Medulla oblongata (tissue), 1 donor: Measurements from ENCODE around the gene LTO1.
"Not testable (repeated sequence)": the region's sequence is repeated elsewhere in the genome, so short reads cannot be mapped to it uniquely, and the experiment has no call there.

Experiments used
- DNase-seq: peaks from one replicate; pipeline ENCODE4 v3.0.0-alpha.2; 2015; ENCODE audit errors: extremely low spot score

LTO1 gene

GRCh38 chr11:69700278-69701140, 25.4 kb upstream of the LTO1 start:
- peak; percentile 72 for DNase-seq

- no peak for DNase-seq
Observed at GRCh38 chr11:69699213-69699612, 24.1 kb upstream of the LTO1 start.

- no peak for DNase-seq
Observed at GRCh38 chr11:69698362-69698761, 23.2 kb upstream of the LTO1 start.

- DNase-seq, result no peak
Observed at GRCh38 chr11:69697861-69698260, 22.7 kb upstream of the LTO1 start.

GRCh38 chr11:69697469-69697843, 22.3 kb upstream of the LTO1 start:
- no peak for DNase-seq

- DNase-seq, result no peak
Observed at GRCh38 chr11:69696749-69697468, 21.8 kb upstream of the LTO1 start.

GRCh38 chr11:69695995-69696394, 20.8 kb upstream of the LTO1 start:
- not testable (repeated sequence) for DNase-seq

- no peak for DNase-seq
Observed at GRCh38 chr11:69695581-69695980, 20.4 kb upstream of the LTO1 start.

- DNase-seq, result no peak
Observed at GRCh38 chr11:69694781-69695180, 19.6 kb upstream of the LTO1 start.

- DNase-seq, result no peak
Observed at GRCh38 chr11:69692422-69692821, 17.3 kb upstream of the LTO1 start.

- DNase-seq, result no peak
Observed at GRCh38 chr11:69691463-69691862, 16.3 kb upstream of the LTO1 start.

GRCh38 chr11:69689484-69690319, 14.5 kb upstream of the LTO1 start:
- DNase-seq, result no peak

- not testable (repeated sequence) for DNase-seq
Observed at GRCh38 chr11:69687969-69688771, 13.0 kb upstream of the LTO1 start.

- no peak for DNase-seq
Observed at GRCh38 chr11:69686856-69687255, 11.7 kb upstream of the LTO1 start.

GRCh38 chr11:69686452-69686851, 11.3 kb upstream of the LTO1 start:
- DNase-seq, result no peak

- DNase-seq, result no peak
Observed at GRCh38 chr11:69685348-69685747, 10.2 kb upstream of the LTO1 start.

- DNase-seq, result no peak
Observed at GRCh38 chr11:69684651-69685050, 9.5 kb upstream of the LTO1 start.

- DNase-seq, result no peak
Observed at GRCh38 chr11:69683764-69684333, 8.7 kb upstream of the LTO1 start.

GRCh38 chr11:69682681-69683326, 7.7 kb upstream of the LTO1 start:
- no peak for DNase-seq

- DNase-seq, result no peak
Observed at GRCh38 chr11:69682221-69682620, 7.1 kb upstream of the LTO1 start.

GRCh38 chr11:69680688-69681087, 5.5 kb upstream of the LTO1 start:
- no peak for DNase-seq
